Stimulated activated CD8-positive, alpha-beta memory T cell treated with anti-CD3 and anti-CD28 coated beads, Interleukin-15, amount 100 ng/mL, for 4 hours (primary cell): ENCODE results near the gene C9orf152.
A peak's percentile ranks its signal among the peaks of the same experiment; 100 is the strongest.

Source experiments
- DNase-seq, 2 donors: peaks; one replicate each; pipeline ENCODE4 v3.0.0-alpha.2; 2020; ENCODE audit warnings: low read depth in 2 of 2

C9orf152 gene

DNA sequence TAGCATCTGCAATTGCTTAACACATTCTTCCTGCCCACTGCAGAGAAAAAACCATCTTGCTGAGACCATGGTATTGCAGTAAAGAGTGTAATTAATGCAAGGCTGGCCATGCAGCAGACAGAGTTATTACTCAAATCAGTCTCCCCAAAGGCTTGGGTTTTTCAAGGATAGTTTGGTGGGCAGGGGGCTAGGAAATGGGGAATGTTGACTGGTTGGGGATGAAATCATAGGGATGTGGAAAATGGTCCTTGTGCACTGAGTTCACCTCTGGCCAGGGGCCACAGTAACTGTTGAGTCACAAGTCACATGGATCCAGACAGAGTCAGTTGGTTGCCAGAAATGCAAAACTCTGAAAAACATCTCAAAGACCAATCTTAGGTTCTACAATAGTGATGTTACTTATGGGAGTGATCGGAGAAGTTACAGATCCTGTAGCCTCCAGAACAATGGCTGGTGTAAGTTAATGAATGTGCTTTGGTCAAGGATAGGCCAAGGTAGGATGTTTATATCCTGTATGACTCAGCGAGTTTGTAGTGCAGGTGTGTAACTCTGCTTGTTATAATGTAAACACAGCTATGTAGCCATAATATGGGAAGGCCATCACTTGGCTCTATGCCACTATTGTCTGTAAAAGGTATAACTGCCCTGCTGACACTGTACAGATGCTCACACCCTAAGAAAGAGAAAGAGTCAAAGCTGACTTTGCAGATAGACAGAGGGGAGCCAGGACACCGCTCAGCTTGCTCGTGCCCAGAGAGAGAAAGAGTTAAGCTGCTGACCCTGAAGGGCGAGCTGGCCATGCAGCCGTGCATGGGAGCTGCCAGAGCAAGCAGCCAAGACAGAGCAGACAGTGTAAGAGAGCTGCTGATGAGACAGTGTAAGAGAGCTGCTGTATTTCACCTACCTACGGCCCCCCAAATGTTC is 27.2 kb downstream of the C9orf152 start:
- DNase-seq, result no peak

DNA sequence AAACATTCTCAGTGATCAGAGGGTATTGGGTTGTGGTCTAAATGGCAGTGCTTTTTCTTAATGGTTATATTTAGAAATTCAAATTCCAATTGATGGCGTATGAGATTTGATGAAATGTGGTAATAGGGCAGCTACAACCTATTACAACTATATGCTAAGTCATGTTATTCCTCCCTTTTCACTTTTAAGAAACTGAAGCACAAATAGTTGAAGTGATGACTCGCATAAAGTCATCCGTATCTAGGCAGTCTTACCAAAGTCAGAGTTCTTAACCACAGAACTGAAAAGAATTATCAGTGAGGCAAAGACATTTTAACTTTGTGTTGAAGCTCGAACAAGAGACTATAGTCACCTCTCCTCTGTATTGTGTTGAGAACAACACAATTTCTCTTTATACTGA is 28.2 kb downstream of the C9orf152 start:
- no peak for DNase-seq

GRCh38 chr9:110178281-110178680 is 29.7 kb downstream of the C9orf152 start:
- DNase-seq, result no peak

DNA sequence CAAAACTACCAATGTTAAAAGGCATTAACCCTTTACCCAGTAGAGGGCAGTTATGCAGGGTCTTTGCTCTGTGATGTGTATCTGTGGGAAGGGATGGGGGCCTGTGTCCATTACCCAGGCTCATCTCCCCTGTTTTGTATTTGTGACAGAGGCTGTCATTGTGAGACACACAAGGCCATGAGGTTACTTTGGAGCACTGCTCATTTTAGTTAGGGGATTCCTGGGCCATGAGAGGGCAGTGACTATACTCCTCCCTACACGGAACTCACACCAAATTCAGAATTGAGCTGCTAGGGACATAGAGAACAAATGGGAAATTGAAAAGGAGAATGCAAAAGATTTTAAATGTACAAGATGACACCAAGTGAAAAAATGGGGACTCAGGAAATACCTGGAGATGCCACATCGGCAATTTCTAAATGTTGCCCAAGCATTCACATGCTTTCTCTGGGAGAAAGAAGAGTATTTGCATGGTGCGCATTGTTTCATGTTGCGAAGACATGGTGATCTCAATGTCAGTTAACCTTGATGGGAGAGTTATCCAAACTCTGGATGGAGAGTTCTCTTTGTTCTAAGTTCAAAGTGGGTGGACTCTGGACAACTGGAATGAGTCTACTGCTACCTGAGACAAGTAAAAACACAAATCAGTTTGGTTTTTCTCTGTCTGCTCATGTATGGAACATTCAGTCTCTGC is 32.5 kb downstream of the C9orf152 start:
- DNase-seq, result no peak

- DNase-seq, result no peak
Measured at GRCh38 chr9:110173322-110173642, 34.7 kb downstream of the C9orf152 start.

- no peak for DNase-seq
Measured at GRCh38 chr9:110170357-110171257, 37.4 kb downstream of the C9orf152 start.

DNA sequence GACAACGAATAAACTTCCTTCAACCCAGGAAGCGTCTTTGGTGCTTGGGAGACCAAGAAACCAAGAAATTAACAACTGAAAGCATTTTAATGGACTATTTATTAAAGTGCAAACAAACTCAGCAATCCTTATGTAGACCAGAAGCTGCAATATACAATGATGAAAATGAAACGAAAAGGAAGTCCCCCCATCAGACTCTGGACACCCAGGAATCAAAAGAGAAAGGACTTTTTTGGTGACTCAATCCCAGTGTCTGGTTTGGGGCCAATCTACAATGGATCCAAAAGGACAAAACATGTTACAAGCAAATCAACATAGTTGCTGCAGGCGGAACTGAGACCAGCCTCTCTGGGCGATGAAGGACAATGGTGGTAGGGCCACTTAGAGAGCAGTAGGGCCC is 39.5 kb downstream of the C9orf152 start:
- no peak for DNase-seq

GRCh38 chr9:110161940-110162339 is 46.0 kb downstream of the C9orf152 start:
- DNase-seq, result no peak

GRCh38 chr9:110160685-110161084 is 47.3 kb downstream of the C9orf152 start:
- DNase-seq, result no peak

DNA sequence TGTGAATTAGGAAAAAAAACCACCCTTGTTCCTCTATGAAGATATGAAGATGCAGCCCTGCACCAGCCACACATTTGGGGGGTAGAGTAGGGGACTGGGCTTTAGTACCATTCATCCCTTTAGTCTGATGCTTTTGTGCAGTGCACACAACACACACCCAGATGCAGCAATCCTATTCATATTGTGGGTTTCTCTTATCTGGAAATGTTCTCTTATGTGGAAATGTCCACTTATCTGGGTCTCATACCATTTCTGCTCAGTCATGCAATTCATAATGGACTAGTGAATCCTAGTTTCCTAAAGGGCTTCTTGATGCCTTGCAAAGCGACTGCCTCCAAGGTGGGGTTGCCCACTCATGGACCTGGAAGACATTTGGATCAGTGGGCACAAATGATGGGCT is 47.8 kb downstream of the C9orf152 start:
- DNase-seq, result no peak

GRCh38 chr9:110157823-110158664 is 49.9 kb downstream of the C9orf152 start:
- DNase-seq, result no peak

GRCh38 chr9:110156902-110157301 is 51.1 kb downstream of the C9orf152 start:
- peak in 1 of 2 donors; percentile 11 for DNase-seq

DNA sequence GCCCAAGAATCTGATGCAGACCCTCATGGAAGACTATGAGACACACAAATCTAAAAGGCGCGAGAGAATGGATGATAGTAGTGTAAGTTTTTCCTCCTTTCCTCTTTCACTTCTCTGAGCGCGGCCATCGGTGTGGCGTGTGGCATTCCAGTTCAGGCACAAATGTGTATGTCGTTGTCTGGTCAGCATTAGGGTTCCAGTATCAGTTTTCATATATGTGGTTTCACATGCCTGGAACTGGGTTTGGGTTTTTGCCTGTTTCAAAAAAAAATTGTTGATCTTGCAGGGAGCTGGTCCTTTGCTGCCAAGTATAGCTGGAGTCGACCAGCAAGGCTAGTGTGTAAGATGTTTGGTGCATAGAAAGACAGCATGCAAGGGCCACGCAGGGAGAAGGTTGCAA is 51.5 kb downstream of the C9orf152 start:
- no peak for DNase-seq

- no peak for DNase-seq
Measured at GRCh38 chr9:110155751-110156150, 52.2 kb downstream of the C9orf152 start.

GRCh38 chr9:110153431-110153830 is 54.5 kb downstream of the C9orf152 start:
- no peak for DNase-seq

DNA sequence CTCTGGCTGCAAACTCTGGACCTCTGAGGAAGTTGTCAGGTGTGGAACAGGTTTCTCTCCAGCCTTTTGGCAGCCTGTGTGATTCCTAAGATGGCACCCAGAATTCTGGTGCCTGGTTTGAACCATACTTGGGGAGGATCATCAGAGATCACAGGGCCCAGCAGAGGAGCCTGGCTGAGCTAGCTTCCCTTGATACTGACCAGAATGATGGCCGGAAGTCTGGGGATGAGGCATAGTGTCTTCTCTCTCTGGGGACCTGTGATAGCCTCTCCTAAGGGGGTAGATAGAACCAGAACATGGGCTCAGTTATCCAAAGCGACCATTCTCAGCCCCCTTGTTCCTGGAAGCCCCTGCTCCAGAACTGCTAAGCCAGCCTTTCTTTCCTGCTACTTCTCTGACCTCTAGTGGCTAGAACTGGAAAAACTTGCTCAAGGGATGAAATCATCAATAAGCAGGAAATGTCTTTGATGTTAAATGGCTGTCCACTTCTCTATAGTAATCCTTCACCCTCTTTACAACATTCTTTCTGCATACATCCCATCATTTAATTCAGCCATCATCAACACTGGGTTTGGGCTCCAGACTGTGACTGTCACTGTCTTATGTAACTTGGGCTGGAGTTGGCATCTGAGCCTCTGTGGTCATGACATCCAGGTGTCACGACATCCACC is 55.1 kb downstream of the C9orf152 start:
- DNase-seq, result no peak
